Chondrocyte (in vitro differentiated cells): ENCODE measurements around the gene RDH16. TPM values are rescaled to one million over a fixed set of nuclear protein-coding genes. Genes with fewer than 3 reads are reported as not detected.

Experiments used
- DNase-seq: peaks from one replicate; pipeline ENCODE4 v3.0.0; 2021; ENCODE audit warnings: mixed read lengths, low spot score
- H3K27ac Mint-ChIP-seq: one replicate; pipeline ENCODE4 v1.8.0; 2021; ENCODE audit warnings: mild to moderate bottlenecking, moderate library complexity, mixed read lengths; ENCODE audit not compliant: unreplicated experiment
- H3K27me3 Mint-ChIP-seq: 2 replicates; pipeline ENCODE4 v1.8.0; 2021; ENCODE audit warnings: low read depth, mixed read lengths
- H3K36me3 Mint-ChIP-seq: 2 replicates; pipeline ENCODE4 v1.8.0; 2021; ENCODE audit warnings: low read depth, mixed read lengths
- H3K4me1 Mint-ChIP-seq: 2 replicates; pipeline ENCODE4 v1.8.0; 2021; ENCODE audit warnings: low read depth, mild to moderate bottlenecking, mixed read lengths
- H3K4me3 Mint-ChIP-seq: one replicate; pipeline ENCODE4 v1.8.0; 2021; ENCODE audit warnings: mild to moderate bottlenecking, moderate library complexity, mixed read lengths; ENCODE audit not compliant: unreplicated experiment
- H3K9me3 Mint-ChIP-seq: 2 replicates; pipeline ENCODE4 v1.8.0; 2021; ENCODE audit warnings: low read depth, mixed read lengths
- CTCF ChIP-seq: fragments of 200-600 bp; sonication (generic); IDR thresholded peaks from 2 replicates; pipeline ENCODE4 v1.5.0; 2021; ENCODE audit warnings: antibody characterized with exemption, mild to moderate bottlenecking, moderate library complexity
- total RNA-seq: library from RNA; stranded (reverse); gene quantifications from 3 replicates; pipeline ENCODE4 v1.2.1, GENCODE V29; 2021

RDH16 gene
- total RNA-seq, 1 donor from 2014 or later, result not detected

- no peak overlapping the region for H3K27ac Mint-ChIP-seq
- no peak for TF ChIP-seq CTCF
- H3K4me3 Mint-ChIP-seq, result no peak overlapping the region
- H3K4me1 Mint-ChIP-seq, result no peaks in the 10 kb centered on the region
- peaks cover 23% of the 10 kb centered on the region for H3K9me3 Mint-ChIP-seq
- peaks cover 18% of the 10 kb centered on the region for H3K27me3 Mint-ChIP-seq
- DNase-seq, result no peak
- H3K36me3 Mint-ChIP-seq, result peaks cover 6% of the 10 kb centered on the region
Observed at GRCh38 chr12:56903374-56903773, 54.0 kb downstream of the RDH16 start.

Other genes with a start within 250 kb of the RDH16 start
- 483 to 537 TPM (median 513 TPM) in 3 replicates for gene NACA, start 232.3 kb downstream of the RDH16 start, total RNA-seq
- 3.3 to 7.7 TPM (median 3.5 TPM) in 3 replicates for gene PRIM1, start 205.3 kb downstream of the RDH16 start, total RNA-seq
- 0.27 to 1.0 TPM (median 0.80 TPM) in 3 replicates for gene HSD17B6, start 194.3 kb downstream of the RDH16 start, total RNA-seq
- gene SDR9C7, start 23.2 kb downstream of the RDH16 start, total RNA-seq, result not detected in 3 replicates
- gene ZBTB39, start 48.9 kb upstream of the RDH16 start, total RNA-seq, result 5.8 to 6.1 TPM (median 6.0 TPM) in 3 replicates
- not detected in 3 replicates for gene TAC3, start 58.9 kb upstream of the RDH16 start, total RNA-seq
- gene MYO1A, start 92.5 kb upstream of the RDH16 start, total RNA-seq, result 0.48 TPM in 1 of 3 replicates, not detected in the others
- gene NEMP1, start 121.2 kb upstream of the RDH16 start, total RNA-seq, result 11.7 to 14.7 TPM (median 12.9 TPM) in 3 replicates
- gene NAB2, start 131.5 kb upstream of the RDH16 start, total RNA-seq, result 30.7 to 32.5 TPM (median 31.1 TPM) in 3 replicates
- gene STAT6, start 153.8 kb upstream of the RDH16 start, total RNA-seq, result 89.4 to 101 TPM (median 94.2 TPM) in 3 replicates
- 448 to 583 TPM (median 463 TPM) in 3 replicates for gene LRP1, start 170.9 kb upstream of the RDH16 start, total RNA-seq
- gene LRP1-AS, start 190.0 kb upstream of the RDH16 start, total RNA-seq, result not detected in 3 replicates